Fibroblast of mammary gland (primary cell): ENCODE data around the gene AP1S3.

Source experiments
- DNase-seq: peaks from one replicate; pipeline ENCODE4 v3.0.0-alpha.2; 2010; ENCODE audit warnings: low read depth
- H3K4me3 ChIP-seq: 2 replicates; pipeline ENCODE4 v1.5.1; 2011; ENCODE audit warnings: low read depth, mild to moderate bottlenecking, low read length, moderate library complexity; ENCODE audit not compliant: control insufficient read depth
- TF ChIP-seq, protein P1 (sequence below): conservative IDR thresholded peaks from 2 replicates; pipeline ENCODE4 v1.5.1; 2011; ENCODE audit warnings: low read depth, low read length, inconsistent platforms; ENCODE audit not compliant: control insufficient read depth, insufficient read depth

AP1S3 gene

GRCh38 chr2:223841436-223842190, 4.2 kb upstream of the AP1S3 start:
- TF ChIP-seq, protein P1, sequence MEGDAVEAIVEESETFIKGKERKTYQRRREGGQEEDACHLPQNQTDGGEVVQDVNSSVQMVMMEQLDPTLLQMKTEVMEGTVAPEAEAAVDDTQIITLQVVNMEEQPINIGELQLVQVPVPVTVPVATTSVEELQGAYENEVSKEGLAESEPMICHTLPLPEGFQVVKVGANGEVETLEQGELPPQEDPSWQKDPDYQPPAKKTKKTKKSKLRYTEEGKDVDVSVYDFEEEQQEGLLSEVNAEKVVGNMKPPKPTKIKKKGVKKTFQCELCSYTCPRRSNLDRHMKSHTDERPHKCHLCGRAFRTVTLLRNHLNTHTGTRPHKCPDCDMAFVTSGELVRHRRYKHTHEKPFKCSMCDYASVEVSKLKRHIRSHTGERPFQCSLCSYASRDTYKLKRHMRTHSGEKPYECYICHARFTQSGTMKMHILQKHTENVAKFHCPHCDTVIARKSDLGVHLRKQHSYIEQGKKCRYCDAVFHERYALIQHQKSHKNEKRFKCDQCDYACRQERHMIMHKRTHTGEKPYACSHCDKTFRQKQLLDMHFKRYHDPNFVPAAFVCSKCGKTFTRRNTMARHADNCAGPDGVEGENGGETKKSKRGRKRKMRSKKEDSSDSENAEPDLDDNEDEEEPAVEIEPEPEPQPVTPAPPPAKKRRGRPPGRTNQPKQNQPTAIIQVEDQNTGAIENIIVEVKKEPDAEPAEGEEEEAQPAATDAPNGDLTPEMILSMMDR, result no peak
- no peak overlapping the region for H3K4me3 ChIP-seq
- no peak for DNase-seq

GRCh38 chr2:223835701-223836532, 1.5 kb downstream of the AP1S3 start:
- DNase-seq, result no peak
- TF ChIP-seq, protein P1, result no peak
- no peak overlapping the region for H3K4me3 ChIP-seq

DNA sequence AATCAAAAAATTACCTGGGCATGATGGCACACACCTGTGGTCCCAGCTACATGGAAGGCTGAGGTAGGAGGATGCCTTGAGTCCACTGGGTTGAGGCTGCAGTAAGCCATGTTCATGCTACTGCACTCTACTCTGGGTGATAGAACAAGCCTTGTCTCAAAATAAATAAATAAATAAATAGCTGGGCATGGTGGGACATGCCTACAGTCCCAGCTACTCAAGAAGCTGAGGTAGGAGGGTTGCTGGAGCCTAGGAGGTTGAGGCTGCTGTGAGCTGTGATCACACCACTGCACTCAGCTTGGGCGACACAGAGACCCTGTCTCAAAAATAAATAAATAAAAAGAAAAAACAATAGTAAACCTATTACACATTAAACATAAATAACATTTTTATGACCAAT, 3.0 kb downstream of the AP1S3 start:
- TF ChIP-seq, protein P1, result no peak

DNA sequence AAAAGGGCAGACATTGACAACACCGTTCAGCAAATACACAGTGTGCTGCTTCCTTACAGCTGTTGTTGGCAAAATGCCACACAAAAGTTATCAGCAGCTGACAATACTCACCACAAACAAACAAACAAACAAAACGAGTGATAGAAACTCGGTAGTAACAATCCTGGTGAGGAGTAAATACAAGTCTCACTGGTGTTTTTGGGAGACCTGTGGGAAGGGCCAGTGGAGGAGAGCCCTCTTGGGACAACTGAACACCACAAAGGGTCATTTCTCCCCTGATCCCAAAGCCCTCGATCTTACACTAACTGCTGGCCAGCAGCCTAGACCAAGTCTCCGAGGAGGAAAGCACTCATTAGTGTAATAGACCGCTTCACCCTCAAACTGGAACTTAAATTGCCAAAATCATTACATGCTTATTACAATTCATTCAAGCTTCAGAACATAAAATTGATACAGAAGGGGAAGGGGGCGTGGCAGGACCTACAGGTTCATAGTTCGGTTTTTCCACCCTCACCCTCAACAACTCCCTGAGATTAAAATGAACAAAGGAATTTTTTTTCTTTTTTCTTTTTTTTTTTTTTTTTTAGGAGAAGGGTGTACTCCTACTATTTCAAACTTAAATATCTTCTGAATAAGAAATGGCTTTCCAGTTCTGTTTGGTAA, 5.0 kb downstream of the AP1S3 start:
- DNase-seq, result no peak
- TF ChIP-seq, protein P1, result no peak
- H3K4me3 ChIP-seq, result no peak overlapping the region

More for the DNA sequence above, 3.0 kb downstream of the AP1S3 start:
- DNase-seq, result no peak
- H3K4me3 ChIP-seq, result no peak overlapping the region

- TF ChIP-seq, protein P1, result no peak
- DNase-seq, result no peak
- no peak overlapping the region for H3K4me3 ChIP-seq
Observed at GRCh38 chr2:223829128-223829527, 8.3 kb downstream of the AP1S3 start.

DNA sequence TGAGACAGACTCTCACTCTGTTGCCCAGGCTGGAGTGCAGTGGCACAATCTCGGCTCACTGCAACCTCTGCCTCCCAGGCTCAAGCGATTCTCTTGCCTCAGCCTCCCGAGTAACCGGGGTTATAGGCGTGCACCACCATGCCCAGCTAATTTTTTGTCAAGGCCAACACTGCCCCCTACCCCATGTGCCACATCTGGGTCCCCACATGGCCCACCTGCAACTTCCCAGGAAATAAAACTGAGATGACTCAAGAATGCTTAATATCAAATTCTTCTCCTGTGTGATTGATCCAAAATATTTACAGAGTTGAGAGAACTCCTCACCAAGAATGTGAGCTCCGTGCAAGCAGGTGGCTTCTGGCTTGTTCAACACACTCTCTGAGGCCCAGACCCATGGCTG, 9.1 kb downstream of the AP1S3 start:
- TF ChIP-seq, protein P1, result no peak
- H3K4me3 ChIP-seq, result no peak overlapping the region
- DNase-seq, result no peak
